HG02798 (cell line): ENCODE results near the gene ITGB1BP1.

Experiments
- ATAC-seq: cut with Tn5 transposase; IDR thresholded peaks from one replicate; pipeline ENCODE4 v1.9.1; 2021; ENCODE audit warnings: mild to moderate bottlenecking; ENCODE audit not compliant: unreplicated experiment, poor library complexity

The ITGB1BP1 gene

GRCh38 chr2:9355270-9355669 lies 68.1 kb downstream of the ITGB1BP1 start:
- ATAC-seq = no peak

- no peak for ATAC-seq
Observed at GRCh38 chr2:9354318-9354717, 69.0 kb downstream of the ITGB1BP1 start.
